ENCODE measurements around the gene MRPL4.

MRPL4 gene

DNA sequence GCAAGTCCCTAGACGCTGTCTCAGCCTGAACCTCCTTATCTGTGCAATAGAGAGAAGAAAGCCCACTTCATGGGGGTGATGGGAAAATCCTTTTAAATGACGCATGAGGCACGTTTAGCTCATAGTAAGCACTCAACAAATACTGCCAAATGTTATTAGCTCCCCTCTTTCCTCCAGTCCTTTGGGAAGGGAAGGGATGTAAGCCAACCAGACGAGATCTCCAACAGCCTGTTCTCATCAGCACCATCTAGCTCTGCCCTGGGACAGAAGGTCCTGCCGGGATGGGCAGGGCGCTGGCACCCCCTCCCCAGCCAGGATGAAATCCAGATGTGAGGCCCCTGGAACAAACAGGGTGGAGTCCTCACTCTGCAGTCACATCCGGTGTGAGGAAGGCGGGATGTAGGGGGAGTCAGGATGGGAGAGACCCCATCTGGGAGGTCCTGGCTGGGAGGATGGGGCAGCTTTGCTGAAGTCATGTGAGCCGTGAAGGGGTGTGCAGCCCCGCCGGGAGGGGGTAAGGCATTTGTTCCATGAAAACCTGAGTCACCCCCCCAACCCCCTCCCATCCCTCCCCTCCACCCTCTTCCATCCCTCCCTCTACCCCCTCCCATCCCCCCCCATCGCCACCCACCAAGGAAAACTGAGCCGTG lies 25.5 kb upstream of the MRPL4 start:
- TF ChIP-seq ZBTB7A (IDR thresholded peaks at IDR 0.05; ENCODE audit: low read depth) (no peak), RAD21 (IDR thresholded peaks at IDR 0.05; ENCODE audit: low read depth) (no peak), CEBPB (IDR thresholded peaks at IDR 0.05) (no peak), EGR1 (IDR thresholded peaks at IDR 0.05) (no peak), NFIC (IDR thresholded peaks at IDR 0.05) (no peak), CREB1 (IDR thresholded peaks at IDR 0.05; ENCODE audit: low read depth) (no peak), TEAD4 (IDR thresholded peaks at IDR 0.05) (no peak), FOXM1 (IDR thresholded peaks at IDR 0.05; ENCODE audit: borderline replicate concordance, low read depth) (no peak), TCF12 (IDR thresholded peaks at IDR 0.05; ENCODE audit: low read depth) (no peak), TAF1 (IDR thresholded peaks at IDR 0.05; ENCODE audit: low read depth) (no peak), YY1 (IDR thresholded peaks at IDR 0.05; ENCODE audit: low read depth) (no peak)
- TF ChIP-seq, protein P1, sequence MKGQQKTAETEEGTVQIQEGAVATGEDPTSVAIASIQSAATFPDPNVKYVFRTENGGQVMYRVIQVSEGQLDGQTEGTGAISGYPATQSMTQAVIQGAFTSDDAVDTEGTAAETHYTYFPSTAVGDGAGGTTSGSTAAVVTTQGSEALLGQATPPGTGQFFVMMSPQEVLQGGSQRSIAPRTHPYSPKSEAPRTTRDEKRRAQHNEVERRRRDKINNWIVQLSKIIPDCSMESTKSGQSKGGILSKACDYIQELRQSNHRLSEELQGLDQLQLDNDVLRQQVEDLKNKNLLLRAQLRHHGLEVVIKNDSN (IDR thresholded peaks at IDR 0.05) = no peak
- TF ChIP-seq, protein P2, sequence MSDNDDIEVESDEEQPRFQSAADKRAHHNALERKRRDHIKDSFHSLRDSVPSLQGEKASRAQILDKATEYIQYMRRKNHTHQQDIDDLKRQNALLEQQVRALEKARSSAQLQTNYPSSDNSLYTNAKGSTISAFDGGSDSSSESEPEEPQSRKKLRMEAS (IDR thresholded peaks at IDR 0.05) = no peak
- TF ChIP-seq, protein P3, sequence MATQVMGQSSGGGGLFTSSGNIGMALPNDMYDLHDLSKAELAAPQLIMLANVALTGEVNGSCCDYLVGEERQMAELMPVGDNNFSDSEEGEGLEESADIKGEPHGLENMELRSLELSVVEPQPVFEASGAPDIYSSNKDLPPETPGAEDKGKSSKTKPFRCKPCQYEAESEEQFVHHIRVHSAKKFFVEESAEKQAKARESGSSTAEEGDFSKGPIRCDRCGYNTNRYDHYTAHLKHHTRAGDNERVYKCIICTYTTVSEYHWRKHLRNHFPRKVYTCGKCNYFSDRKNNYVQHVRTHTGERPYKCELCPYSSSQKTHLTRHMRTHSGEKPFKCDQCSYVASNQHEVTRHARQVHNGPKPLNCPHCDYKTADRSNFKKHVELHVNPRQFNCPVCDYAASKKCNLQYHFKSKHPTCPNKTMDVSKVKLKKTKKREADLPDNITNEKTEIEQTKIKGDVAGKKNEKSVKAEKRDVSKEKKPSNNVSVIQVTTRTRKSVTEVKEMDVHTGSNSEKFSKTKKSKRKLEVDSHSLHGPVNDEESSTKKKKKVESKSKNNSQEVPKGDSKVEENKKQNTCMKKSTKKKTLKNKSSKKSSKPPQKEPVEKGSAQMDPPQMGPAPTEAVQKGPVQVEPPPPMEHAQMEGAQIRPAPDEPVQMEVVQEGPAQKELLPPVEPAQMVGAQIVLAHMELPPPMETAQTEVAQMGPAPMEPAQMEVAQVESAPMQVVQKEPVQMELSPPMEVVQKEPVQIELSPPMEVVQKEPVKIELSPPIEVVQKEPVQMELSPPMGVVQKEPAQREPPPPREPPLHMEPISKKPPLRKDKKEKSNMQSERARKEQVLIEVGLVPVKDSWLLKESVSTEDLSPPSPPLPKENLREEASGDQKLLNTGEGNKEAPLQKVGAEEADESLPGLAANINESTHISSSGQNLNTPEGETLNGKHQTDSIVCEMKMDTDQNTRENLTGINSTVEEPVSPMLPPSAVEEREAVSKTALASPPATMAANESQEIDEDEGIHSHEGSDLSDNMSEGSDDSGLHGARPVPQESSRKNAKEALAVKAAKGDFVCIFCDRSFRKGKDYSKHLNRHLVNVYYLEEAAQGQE (IDR thresholded peaks at IDR 0.05; ENCODE audit: low read depth) = no peak

DNA sequence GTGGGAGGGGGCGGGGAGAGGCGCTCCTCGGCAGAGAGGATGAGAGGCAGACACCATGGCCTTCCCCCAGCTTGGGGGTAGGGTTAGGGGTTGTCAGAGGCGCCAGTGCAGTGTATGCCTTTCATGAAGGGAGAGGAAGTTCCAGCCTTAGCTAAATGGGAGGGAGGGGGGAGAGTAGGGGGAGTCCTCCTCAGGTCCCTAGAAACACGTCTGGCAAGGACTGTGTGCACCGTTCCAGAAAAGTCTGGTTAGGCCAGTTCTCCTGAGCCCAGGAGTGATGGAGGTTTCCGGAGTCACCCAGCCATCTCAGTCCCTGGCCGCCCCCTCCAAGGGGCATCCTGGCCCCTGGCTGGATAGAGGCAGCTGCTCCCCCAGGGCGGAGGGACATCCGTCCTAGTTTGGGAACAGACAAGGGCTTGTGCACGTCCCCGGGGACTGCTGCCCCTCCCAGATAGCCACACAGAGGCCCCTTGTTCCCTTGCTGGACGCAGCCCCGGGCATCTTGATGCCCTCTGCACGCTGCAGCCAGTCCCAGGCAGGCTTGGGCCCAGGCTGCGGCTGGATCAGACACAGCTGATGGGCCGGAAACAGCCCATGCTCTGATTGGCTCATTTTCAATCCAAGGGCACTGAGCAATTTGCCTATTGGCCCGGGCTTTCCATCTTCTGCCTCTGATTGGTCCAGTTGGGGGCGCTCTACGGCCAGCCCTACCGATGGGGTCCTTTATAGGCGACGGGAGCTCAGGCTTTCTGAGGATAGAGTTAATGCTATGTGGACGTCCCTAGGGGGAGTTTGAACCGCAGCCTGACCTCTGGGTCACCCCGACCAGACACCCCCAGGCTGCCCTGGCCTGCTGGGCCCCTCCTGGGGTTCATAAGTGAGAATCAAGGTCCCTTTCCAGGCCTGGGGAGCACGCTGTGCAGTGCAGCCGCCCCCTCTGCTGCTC lies 24.7 kb upstream of the MRPL4 start:
- TF ChIP-seq NFIC (IDR thresholded peaks at IDR 0.05) = no peak
- no peak for TF ChIP-seq RAD21 (IDR thresholded peaks at IDR 0.05; ENCODE audit: low read depth)
- TF ChIP-seq, protein P1 (IDR thresholded peaks at IDR 0.05) = no peak
- TF ChIP-seq ZBTB7A (IDR thresholded peaks at IDR 0.05; ENCODE audit: low read depth) = no peak
- no peak for TF ChIP-seq CEBPB (IDR thresholded peaks at IDR 0.05)
- no peak for TF ChIP-seq EGR1 (IDR thresholded peaks at IDR 0.05)
- no peak for TF ChIP-seq TEAD4 (IDR thresholded peaks at IDR 0.05)
- TF ChIP-seq TAF1 (IDR thresholded peaks at IDR 0.05; ENCODE audit: low read depth) = no peak
- TF ChIP-seq YY1 (IDR thresholded peaks at IDR 0.05; ENCODE audit: low read depth) = no peak
- no peak for TF ChIP-seq FOXM1 (IDR thresholded peaks at IDR 0.05; ENCODE audit: borderline replicate concordance, low read depth)
- TF ChIP-seq, protein P3 (IDR thresholded peaks at IDR 0.05; ENCODE audit: low read depth) = no peak
- TF ChIP-seq EP300 (IDR thresholded peaks at IDR 0.05; ENCODE audit: borderline replicate concordance) = no peak
- TF ChIP-seq, protein P2 (IDR thresholded peaks at IDR 0.05) = no peak
- TF ChIP-seq TCF12 (IDR thresholded peaks at IDR 0.05; ENCODE audit: low read depth) = no peak
- TF ChIP-seq CREB1 (IDR thresholded peaks at IDR 0.05; ENCODE audit: low read depth) = no peak

DNA sequence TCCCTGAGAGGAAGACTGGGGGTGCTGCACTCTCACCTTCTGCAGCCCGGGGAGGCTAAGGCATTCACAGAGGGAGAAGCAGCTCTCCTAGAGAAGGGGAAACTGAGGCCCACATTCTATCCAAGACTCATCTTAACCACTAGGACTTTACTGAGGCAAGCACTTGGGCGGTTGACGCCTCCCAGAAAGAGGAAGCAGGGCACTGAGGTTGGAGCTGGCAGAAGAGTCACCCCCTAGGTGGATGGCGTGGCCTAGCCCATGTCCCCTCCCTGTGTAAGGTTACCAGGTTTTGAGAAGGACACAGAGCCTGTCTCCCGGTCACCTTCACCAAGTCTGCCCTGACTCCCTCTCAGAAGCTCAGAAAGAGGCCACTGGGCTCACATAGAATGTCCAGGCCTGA lies 23.6 kb upstream of the MRPL4 start:
- TF ChIP-seq EP300 (IDR thresholded peaks at IDR 0.05; ENCODE audit: borderline replicate concordance) = no peak
- TF ChIP-seq YY1 (IDR thresholded peaks at IDR 0.05; ENCODE audit: low read depth) = no peak
- no peak for TF ChIP-seq TCF12 (IDR thresholded peaks at IDR 0.05; ENCODE audit: low read depth)
- TF ChIP-seq, protein P2 (IDR thresholded peaks at IDR 0.05) = no peak
- no peak for TF ChIP-seq TAF1 (IDR thresholded peaks at IDR 0.05; ENCODE audit: low read depth)

DNA sequence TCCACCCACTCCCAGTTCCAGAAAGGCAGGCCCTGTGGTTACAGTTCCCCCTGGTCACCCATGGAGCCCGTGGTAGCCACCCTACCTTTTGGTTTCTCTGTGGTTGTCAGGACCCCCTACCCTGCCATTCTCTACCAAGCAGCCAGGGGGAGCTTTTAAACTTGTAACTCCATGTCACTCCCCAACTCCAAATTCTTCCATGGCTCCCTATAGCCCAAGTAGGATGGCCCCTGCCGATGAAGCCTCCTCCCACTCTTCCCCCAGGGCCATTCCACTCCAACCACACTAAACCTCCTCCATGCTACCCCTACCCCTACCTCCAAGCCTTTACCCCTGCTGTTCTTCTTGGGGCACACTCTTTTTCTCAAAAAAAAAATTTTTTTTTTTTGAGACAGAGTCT lies 23.1 kb upstream of the MRPL4 start:
- TF ChIP-seq, protein P2 (IDR thresholded peaks at IDR 0.05) = no peak
- no peak for TF ChIP-seq EP300 (IDR thresholded peaks at IDR 0.05; ENCODE audit: borderline replicate concordance)
- TF ChIP-seq FOXM1 (IDR thresholded peaks at IDR 0.05; ENCODE audit: borderline replicate concordance, low read depth) = no peak
- TF ChIP-seq, protein P3 (IDR thresholded peaks at IDR 0.05; ENCODE audit: low read depth) = no peak
- no peak for TF ChIP-seq TAF1 (IDR thresholded peaks at IDR 0.05; ENCODE audit: low read depth)
- TF ChIP-seq CEBPB (IDR thresholded peaks at IDR 0.05) = no peak
- no peak for TF ChIP-seq NFIC (IDR thresholded peaks at IDR 0.05)
- peak; percentile 19; the same call in 1 of the 2 replicates for TF ChIP-seq RAD21 (IDR thresholded peaks at IDR 0.05; ENCODE audit: low read depth)
